Lower leg skin (tissue), 4 donors: ENCODE data around the gene FAH. TPM values are rescaled to one million over a fixed set of nuclear protein-coding genes. Genes with fewer than 3 reads are reported as not detected.

Experiments
- DNase-seq, 2 donors: peaks; one replicate each; pipeline ENCODE4 v3.0.0-alpha.2; 2019; ENCODE audit warnings: low spot score in 2 of 2
- H3K4me3 ChIP-seq: fragments of 200-600 bp; sonication (generic); 2 replicates; pipeline ENCODE4 v1.5.1; 2017; ENCODE audit warnings: mild to moderate bottlenecking, low read depth; ENCODE audit not compliant: poor library complexity, severe bottlenecking
- CTCF ChIP-seq, 3 donors: fragments of 450-650 bp; IDR thresholded peaks; one replicate each; pipeline ENCODE4 v1.5.1; 2016; ENCODE audit warnings: antibody characterized with exemption in 3 of 3, mild to moderate bottlenecking in 3 of 3, moderate library complexity in 2 of 3
- POLR2A ChIP-seq, 2 donors: fragments of 450-650 bp; IDR thresholded peaks; one replicate each; pipeline ENCODE4 v1.6.1; 2016 to 2017; ENCODE audit warnings: antibody characterized with exemption in 2 of 2, mild to moderate bottlenecking in 1 of 2, moderate library complexity in 1 of 2
- WGBS, 2 donors: methylation state at CpG; one replicate each; pipeline ENCODE4 v1.1.5; 2018; 5-methylcytosine and 5-hydroxymethylcytosine counted together
- intact Hi-C: fragments of 100-400 bp; cut with DNase I; formaldehyde crosslinking; loops from one replicate; pipeline ENCODE4 v1.15.0; 2023; ENCODE audit warnings: low total_unique reads
- total RNA-seq, 4 donors: library from RNA; depleted of rRNA; stranded (reverse); fragments of >200 nt; gene quantifications; one replicate each; pipeline ENCODE4 v1.1.0, GENCODE V29; 2016

Gene FAH
- total RNA-seq, 4 donors from 2014 or later, result 9.8 to 19.9 (median 11.8) TPM

- TF ChIP-seq POLR2A (IDR thresholded peaks at IDR 0.05) (no peak), CTCF (IDR thresholded peaks at IDR 0.05) (no peak)
- peak in 1 of 2 donors; percentile 17 for DNase-seq
- 79 to 91% methylated on average over 1 of the region's 1 CpG for WGBS, 2 donors
- no peak overlapping the region for H3K4me3 ChIP-seq
- intact Hi-C loops, result no loop called here
Measured at GRCh38 chr15:80194914-80195313, 42.1 kb downstream of the FAH start.

- WGBS, 2 donors, result 70 to 71% methylated on average over 2 of the region's 2 CpGs
- intact Hi-C loops, result no loop called here
Measured at GRCh38 chr15:80199366-80199765, 46.6 kb downstream of the FAH start.

GRCh38 chr15:80199869-80200268 lies 47.1 kb downstream of the FAH start:
- H3K4me3 ChIP-seq, result no peak overlapping the region
- DNase-seq, result peak in 1 of 2 donors; percentile 48
- WGBS, 2 donors, result 83 to 88% methylated on average over 3 of the region's 3 CpGs
- TF ChIP-seq POLR2A (IDR thresholded peaks at IDR 0.05), result no peak
- no peak for TF ChIP-seq CTCF (IDR thresholded peaks at IDR 0.05)
- intact Hi-C loops, result no loop called here

More at GRCh38 chr15:80199366-80199765, 46.6 kb downstream of the FAH start:
- TF ChIP-seq POLR2A (IDR thresholded peaks at IDR 0.05) (no peak), CTCF (IDR thresholded peaks at IDR 0.05) (no peak)
- H3K4me3 ChIP-seq, result no peak overlapping the region
- DNase-seq, result no peak

GRCh38 chr15:80201256-80202015 lies 48.6 kb downstream of the FAH start:
- peak in 1 of 2 donors; percentile 58 for DNase-seq
- intact Hi-C loops, result no loop called here
- no peak for TF ChIP-seq CTCF (IDR thresholded peaks at IDR 0.05)
- TF ChIP-seq POLR2A (IDR thresholded peaks at IDR 0.05), result no peak
- no peak overlapping the region for H3K4me3 ChIP-seq
- 88% methylated on average over 26 of the region's 26 CpGs for WGBS, 2 donors

DNA sequence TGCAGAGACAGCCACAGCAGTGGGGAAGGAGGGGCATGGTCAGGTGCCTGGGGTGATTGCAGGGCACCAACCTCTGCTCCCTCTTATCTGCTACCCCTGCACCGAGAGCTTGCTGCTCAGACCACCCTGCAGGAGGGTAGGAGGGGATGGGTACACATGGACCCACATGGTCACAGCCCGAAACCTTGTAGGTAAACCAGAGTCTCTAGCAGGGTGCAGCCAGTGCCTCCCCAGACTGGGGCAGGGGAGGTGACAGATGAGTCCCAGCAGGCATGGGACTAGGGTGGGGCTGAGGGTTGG lies 49.2 kb downstream of the FAH start:
- no peak for DNase-seq
- TF ChIP-seq CTCF (IDR thresholded peaks at IDR 0.05), result no peak
- TF ChIP-seq POLR2A (IDR thresholded peaks at IDR 0.05), result no peak
- intact Hi-C loops, result no loop called here
- H3K4me3 ChIP-seq, result no peak overlapping the region
- WGBS, 2 donors, result 75 to 89% methylated on average over 2 of the region's 2 CpGs
